ENCODE data around the gene RNASEH2A. TPM values are rescaled to one million over a fixed set of nuclear protein-coding genes. Genes with fewer than 3 reads are reported as not detected.

The RNASEH2A gene
- total RNA-seq, 2 donors from 2014 or later: 8.8 to 44.8 TPM

- intact Hi-C loops (cut with DNase I): no loop called here
- no peaks in the 10 kb centered on the region for H3K27me3 ChIP-seq
- no peaks in the 10 kb centered on the region for H3K9me3 ChIP-seq
- no peak for TF ChIP-seq CTCF (IDR thresholded peaks at IDR 0.05)
- DNase-seq: peak; percentile 84
- H3K27ac ChIP-seq: peak overlapping the region; percentile 100
- H3K4me1 ChIP-seq: peaks cover 23% of the 10 kb centered on the region
- peak overlapping the region; percentile 83 to 100 for H3K9ac ChIP-seq (ENCODE audit: low read depth in 2 of 2, low read length in 2 of 2)
- no peaks in the 10 kb centered on the region for H3K36me3 ChIP-seq
- peak overlapping the region; percentile 90 for H3K4me3 ChIP-seq
Measured at GRCh38 chr19:12789098-12789903, 17.1 kb upstream of the RNASEH2A start.

- Histone ChIP-seq H3K4me1 (peaks cover 30% of the 10 kb centered on the region), H3K36me3 (no peaks in the 10 kb centered on the region)
- no peak for TF ChIP-seq CTCF (IDR thresholded peaks at IDR 0.05)
Measured at GRCh38 chr19:12789904-12790619, 16.3 kb upstream of the RNASEH2A start.

GRCh38 chr19:12790628-12791344, 15.6 kb upstream of the RNASEH2A start:
- Histone ChIP-seq H3K27ac (peak overlapping the region; percentile 100), H3K9ac (ENCODE audit: low read depth in 2 of 2, low read length in 2 of 2) (peak overlapping the region; percentile 83 to 95), H3K36me3 (no peaks in the 10 kb centered on the region), H3K9me3 (no peaks in the 10 kb centered on the region), H3K4me3 (peak overlapping the region; percentile 90), H3K27me3 (no peaks in the 10 kb centered on the region), H3K4me1 (peaks cover 29% of the 10 kb centered on the region)
- no peak for TF ChIP-seq CTCF (IDR thresholded peaks at IDR 0.05)
- no peak for DNase-seq
- intact Hi-C loops (cut with DNase I): no loop called here

More at GRCh38 chr19:12789904-12790619, 16.3 kb upstream of the RNASEH2A start:
- no peaks in the 10 kb centered on the region for H3K9me3 ChIP-seq
- H3K9ac ChIP-seq (ENCODE audit: low read depth in 2 of 2, low read length in 2 of 2): peak overlapping the region; percentile 83 to 95
- peak overlapping the region; percentile 90 for H3K4me3 ChIP-seq
- peak overlapping the region; percentile 100 for H3K27ac ChIP-seq
- intact Hi-C loops (cut with DNase I): no loop called here
- peak; percentile 94 for DNase-seq
- H3K27me3 ChIP-seq: no peaks in the 10 kb centered on the region

GRCh38 chr19:12791345-12792050, 14.9 kb upstream of the RNASEH2A start, which contains the start of gene JUNB:
JUNB (plus strand) TSS chr19:12791486; CDS start chr19:12791772, 286 bp downstream.
- DNase-seq: peak; percentile 98
- no peaks in the 10 kb centered on the region for H3K27me3 ChIP-seq
- peak within 1 kb of the TSS; percentile 90 for H3K4me3 ChIP-seq
- H3K36me3 ChIP-seq: no peaks in the 10 kb centered on the region
- TF ChIP-seq CTCF (IDR thresholded peaks at IDR 0.05): no peak
- H3K9me3 ChIP-seq: no peaks in the 10 kb centered on the region
- intact Hi-C loops (cut with DNase I): no loop called here
- peak within 1 kb of the TSS; percentile 100 for H3K27ac ChIP-seq
- peaks cover 28% of the 10 kb centered on the region for H3K4me1 ChIP-seq
- peak within 1 kb of the TSS; percentile 95 to 97 for H3K9ac ChIP-seq (ENCODE audit: low read depth in 2 of 2, low read length in 2 of 2)

All from colonic mucosa (tissue), 4 donors.